ENCODE measurements around the gene DGKG.

DGKG gene

GRCh38 chr3:186102687-186103086, 259.3 kb downstream of the DGKG start:
- no peak for DNase-seq

GRCh38 chr3:186100398-186100797, 261.6 kb downstream of the DGKG start:
- no peak for DNase-seq

GRCh38 chr3:186099178-186099577, 262.9 kb downstream of the DGKG start:
- DNase-seq = no peak

- DNase-seq = peak; percentile 63
These were observed 263.3 kb downstream of the DGKG start for GRCh38 chr3:186098740-186099139.

DNA sequence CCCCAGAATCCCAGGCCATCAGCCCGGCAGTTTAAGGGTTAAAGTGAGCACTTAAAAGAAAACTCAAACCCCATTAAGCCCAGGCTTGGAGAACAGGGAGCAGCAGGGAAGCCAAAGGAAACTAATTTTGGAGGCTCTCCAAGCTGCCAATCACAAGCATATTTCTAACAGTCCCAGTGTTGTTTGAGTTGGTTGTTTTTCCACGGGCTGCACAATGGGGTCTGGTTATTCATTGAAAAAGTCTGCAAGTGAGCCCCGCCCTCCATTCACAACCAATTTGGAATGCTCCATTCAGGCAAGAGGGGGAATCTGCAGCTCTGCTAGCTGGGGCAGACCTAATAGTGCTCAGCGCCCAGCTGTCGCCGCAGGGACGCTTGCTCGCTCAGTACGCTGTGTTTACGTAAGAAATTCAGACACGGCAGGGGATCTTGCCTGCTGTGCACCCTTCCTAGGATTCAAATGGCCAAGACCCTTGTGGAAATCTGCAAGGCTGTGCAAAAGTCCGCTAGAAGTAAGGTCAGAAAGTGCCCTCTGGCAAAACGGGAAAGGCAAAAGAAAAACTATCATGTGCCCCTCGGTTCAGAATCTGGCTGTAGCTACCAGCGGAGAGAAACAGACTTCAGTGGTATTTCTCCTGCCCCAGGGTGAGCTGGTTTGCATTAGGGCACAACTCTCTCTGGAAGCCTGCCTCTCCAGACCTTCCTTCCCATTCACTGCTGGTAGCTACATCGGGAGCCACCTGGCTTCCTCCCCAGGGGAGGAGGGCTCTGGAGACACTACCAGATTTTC, 264.2 kb downstream of the DGKG start:
- peak; percentile 96 for DNase-seq

GRCh38 chr3:186097317-186097662, 264.7 kb downstream of the DGKG start:
- DNase-seq = no peak

Measured in islet precursor cell (in vitro differentiated cells).